Fibroblast of upper back skin (primary cell): ENCODE results near the gene CD83.

Experiments
- DNase-seq: peaks from one replicate; pipeline ENCODE4 v3.0.0-alpha.2; 2013

CD83 gene

DNA sequence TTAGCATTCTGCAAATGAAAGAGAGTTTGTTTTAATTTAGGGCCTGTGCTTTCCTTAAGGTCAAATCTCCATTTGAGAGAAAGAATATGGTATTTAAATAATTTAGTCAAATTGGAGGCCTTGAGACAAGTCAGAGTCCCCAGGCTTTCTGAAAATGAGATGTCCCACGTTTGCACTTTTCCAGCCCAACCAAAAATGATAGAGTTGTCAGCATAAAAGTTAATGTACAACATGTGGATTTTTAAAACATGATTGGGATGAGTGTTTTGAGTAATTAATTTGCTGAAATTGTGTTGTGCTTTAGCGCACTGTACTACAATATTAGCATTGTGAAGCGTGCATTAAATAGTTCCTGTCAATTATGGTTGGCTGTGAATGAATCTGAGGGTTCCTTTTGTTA, 10.0 kb downstream of the CD83 start:
- DNase-seq = no peak

DNA sequence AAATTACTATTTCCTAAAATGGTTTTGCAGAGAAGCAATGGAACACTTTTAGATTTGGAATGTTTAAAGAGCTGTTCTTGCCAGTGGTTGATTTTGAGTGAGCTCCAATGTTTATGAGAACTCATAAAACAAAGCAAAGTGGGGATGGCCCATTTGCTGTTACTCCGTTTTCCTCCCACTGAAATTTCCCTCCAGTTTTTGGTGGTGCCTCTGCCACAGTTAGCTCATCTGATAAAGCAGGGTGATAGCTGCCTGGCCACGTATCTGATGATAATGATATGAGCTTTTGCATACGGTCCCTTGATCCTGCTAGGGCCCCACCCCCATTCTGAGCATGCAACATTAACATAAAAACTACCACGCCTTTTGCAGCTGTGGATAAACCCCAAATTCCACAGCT, 10.4 kb downstream of the CD83 start:
- no peak for DNase-seq

DNA sequence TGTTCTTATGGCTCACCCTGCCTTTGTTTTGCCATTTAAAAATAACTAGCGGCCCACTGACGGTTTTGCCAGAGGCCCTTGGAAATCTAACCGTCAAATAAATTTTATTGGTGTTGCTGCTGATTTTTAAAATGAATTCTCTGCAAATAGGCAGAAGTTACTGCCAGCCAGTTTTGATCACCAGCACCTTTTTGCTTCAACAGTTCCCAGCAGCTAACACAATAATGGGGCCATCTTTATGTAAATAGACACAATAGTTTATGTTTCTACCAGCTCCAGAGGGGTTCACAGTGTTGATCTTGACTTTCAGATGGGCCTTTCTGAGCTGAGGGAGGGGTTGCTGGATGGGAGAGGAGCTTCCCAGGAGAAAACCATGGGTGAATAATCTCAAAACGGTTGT, 11.2 kb downstream of the CD83 start:
- DNase-seq = no peak

DNA sequence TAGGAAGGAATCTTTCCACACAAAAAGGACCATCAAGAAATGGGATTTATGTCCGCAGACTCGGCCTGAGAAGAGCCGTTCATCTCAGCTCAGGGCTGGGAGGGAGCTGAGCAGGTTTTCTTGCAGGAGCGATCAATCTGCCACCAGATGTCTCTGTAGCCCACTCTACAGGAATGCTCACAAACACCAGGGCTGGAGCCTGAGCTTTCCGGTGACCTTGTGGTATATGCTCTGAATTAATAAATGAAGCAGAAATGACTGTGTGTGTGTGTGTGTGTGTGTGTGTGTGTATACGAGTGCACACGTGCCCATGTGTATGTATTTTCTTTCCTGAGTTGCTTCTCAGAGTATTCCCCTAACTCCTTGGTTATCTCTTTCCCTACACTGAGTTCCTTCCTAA, 12.0 kb downstream of the CD83 start:
- peak; percentile 78 for DNase-seq

DNA sequence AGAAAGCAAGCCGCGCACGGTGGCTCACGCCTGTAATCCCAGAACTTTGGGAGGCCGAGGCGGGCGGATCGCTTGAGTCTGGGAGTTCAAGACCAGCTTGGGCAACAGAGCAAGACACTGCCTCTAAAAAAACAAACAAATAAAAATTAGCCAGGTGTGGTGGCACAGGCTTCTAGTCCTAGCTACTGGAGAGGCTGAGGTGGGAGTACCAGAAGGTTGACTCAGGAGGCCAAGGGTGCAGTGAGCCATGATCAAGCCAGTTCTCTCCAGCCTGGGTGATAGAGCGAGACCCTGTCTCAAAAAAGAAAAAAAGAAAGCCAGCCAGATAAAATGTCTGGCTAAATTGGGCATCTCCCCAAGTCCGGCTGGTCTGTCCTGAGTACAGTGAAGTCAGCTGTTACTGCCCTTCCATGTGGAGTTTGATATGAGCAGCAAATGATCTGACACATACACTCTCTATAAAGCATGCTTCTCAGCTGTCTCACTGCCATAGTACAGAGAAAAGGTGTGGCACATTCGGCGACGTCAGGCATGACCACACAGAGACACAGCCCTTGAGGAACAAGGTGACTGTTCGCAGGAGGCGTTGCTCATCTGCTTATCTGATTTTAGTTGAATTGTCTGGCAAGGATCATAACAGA, 13.0 kb downstream of the CD83 start:
- DNase-seq = no peak

DNA sequence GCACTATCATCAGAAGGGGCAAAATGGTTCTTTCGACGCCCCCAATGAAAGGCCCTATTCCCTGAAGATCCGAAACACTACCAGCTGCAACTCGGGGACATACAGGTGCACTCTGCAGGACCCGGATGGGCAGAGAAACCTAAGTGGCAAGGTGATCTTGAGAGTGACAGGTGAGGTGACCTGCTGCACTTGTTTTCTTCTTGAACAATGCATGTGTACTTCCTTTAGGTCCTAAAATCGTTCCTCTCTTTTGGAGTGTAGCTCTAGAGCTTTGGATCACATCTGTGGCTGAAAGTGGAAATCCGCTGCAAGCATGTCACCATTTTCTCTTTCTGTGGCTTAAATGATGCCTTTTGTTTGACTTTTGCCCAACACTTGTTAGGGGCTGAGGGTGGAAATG, 14.0 kb downstream of the CD83 start:
- DNase-seq = no peak

- no peak for DNase-seq
Measured at GRCh38 chr6:14132244-14132920, 14.8 kb downstream of the CD83 start.

DNA sequence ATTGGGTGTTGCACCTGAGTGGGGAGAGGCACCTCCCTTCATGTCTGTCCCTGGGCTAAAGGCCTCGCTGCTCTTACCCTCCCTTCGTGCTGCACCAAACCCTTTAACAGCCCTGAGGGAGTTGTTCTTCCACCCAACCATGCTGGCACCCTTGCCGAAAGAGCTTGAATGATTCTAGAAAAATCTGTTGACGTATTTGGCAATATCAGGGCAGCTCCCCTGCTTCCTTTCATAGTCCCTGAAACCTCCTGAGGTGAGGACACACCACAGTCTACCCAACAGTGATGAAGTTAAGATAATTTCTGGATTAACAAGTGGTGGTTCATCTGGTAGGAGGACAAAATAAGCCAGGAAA, 15.3 kb downstream of the CD83 start:
- no peak for DNase-seq

DNA sequence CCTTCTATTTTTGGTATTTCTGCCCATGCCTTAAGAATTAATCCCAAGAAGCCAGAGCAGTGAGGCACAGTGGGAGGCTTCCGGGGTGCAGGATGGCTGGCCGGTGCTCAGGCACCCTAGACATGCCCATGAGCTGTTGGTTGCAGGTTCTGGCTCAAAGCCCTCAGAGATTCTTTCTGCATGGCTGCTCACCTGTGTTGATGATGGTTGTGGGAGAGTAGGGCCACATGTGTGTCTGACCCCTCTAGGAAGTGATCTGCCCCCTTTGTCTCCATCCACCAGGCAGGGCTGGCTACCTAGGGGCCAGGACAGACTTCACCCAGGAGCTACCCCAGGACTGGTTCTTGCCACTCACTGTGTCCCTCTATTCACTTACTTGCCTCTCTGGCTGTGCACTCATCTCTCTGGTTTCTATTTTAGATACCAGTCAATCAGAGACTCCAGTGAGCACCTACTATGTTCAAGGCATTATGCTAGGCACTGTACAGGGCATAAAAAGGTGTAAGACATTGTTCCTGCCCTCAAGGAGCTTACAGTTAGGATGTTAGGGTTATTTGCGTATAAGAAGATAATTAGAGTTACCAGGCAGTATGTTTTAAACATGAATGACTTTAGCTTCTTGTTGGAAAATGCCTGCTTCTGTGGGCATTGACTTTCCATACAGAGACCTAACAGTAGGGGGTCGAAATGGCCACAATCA, 16.8 kb downstream of the CD83 start:
- DNase-seq = no peak

DNA sequence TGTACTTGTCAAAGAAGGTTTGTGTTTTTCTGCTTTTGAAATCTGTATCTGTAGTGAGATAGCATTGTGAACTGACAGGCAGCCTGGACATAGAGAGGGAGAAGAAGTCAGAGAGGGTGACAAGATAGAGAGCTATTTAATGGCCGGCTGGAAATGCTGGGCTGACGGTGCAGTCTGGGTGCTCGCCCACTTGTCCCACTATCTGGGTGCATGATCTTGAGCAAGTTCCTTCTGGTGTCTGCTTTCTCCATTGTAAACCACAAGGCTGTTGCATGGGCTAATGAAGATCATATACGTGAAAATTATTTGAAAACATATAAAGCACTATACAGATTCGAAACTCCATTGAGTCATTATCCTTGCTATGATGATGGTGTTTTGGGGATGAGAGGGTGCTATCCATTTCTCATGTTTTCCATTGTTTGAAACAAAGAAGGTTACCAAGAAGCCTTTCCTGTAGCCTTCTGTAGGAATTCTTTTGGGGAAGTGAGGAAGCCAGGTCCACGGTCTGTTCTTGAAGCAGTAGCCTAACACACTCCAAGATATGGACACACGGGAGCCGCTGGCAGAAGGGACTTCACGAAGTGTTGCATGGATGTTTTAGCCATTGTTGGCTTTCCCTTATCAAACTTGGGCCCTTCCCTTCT, 18.4 kb downstream of the CD83 start:
- DNase-seq = no peak

- no peak for DNase-seq
Measured at GRCh38 chr6:14138701-14139215, 21.2 kb downstream of the CD83 start.

DNA sequence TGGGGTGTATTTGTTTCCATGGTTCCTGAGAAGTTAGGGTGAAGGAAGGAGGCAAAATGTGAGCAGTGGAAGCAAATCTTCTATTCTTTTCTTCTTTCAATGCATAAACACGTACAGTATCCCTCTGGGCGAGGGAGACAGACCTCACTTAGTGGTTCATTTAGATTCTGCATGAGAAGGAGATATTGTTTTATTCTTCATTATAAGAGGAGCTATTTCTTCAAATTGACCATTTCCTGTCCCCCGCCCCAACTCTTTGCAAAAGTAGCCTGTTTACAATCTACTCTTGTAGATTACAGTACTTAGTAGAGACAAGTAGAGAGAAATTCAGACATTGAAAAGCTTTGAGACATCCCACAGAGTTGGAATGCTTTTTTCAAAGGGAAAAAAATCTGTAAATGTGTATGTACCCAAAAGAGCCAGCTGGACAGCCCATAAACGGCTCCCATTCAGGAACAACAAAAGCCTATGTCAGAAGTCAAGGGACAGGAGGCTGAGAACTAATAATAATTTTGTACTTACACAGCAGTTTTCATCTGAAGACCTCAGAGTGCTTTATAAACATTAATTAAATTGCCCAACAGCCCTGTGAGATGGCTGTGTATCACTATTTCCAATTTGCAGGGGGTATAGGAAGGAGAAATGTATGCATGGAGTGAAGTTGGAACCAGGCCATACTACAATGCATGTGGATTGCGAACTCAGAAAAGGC, 23.9 kb downstream of the CD83 start:
- no peak for DNase-seq

GRCh38 chr6:14142063-14142450, 24.5 kb downstream of the CD83 start:
- no peak for DNase-seq

DNA sequence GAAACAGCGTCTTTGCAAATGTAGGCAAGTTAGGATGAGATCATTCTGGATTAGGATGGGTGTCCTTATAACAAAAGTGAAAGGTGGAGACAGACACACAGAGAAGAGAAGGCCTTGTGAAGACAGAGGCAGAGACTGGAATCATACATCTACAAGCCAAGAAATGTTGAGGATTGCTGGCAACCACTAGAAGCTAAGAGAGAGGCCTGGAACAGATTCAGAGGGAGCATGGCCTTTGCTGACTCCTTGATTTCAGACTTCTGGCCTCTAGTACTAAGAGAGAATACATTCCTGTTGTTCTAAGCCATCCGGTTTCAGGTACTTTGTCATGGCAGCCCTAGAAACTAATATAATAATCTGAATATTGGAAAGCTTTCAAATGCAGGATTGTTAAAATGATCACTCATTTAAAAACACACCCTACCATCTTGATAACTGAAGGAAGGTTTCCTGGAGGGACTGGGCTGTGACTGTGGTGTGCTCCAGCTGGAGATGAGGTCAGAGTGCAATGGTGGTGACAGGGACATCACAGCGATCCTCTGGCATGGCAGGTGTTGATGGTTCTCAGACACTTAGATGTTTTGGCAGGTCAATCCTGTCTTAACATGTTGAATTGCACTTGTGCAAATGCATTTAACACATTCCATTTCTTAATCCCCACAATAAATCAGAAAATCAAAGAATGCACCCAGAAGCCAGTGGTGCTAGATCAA, 25.1 kb downstream of the CD83 start:
- DNase-seq = no peak

DNA sequence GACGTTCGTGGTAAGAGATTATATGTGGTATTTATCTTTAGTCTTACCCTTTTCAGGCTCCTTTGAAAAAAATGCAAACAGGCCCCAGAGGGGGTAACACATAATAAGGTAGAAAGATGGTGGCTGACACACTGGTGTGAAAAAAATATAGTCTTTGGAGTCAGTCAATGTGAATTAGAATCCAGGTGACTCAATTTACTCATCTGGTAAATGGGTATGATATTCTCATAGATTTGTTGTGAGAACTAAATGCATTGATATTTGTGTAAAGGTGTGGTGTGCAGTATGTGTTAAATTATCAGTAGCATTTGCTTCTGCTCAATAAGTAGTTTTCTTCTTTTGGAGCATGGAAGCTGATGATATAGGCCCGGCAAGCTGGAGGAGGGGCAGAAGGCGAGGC, 25.7 kb downstream of the CD83 start:
- no peak for DNase-seq

DNA sequence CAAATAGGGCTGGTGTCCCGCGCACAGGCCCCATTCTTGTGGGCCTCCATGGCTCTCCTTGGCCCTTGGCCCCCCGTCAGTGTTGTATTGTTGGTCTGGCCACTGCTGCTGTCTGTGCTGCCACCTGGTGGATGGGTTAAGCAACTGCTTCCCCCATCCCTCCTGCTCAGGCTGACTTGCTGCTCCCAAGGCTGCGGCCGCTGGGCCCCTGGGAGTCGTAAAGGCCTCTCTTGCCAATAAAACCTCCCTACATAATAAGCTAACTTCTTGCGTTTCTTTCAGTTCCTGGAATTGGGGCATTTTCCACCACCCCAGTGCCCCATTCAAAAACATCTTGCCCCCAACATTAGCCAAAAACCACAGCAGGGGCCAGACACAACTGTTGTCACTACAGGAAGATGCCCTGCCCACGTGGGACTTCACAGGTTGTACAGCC, 27.1 kb downstream of the CD83 start:
- DNase-seq = peak; percentile 65

- no peak for DNase-seq
Measured at GRCh38 chr6:14146506-14147096, 29.0 kb downstream of the CD83 start.

- DNase-seq = no peak
Measured at GRCh38 chr6:14147891-14148290, 30.3 kb downstream of the CD83 start.

DNA sequence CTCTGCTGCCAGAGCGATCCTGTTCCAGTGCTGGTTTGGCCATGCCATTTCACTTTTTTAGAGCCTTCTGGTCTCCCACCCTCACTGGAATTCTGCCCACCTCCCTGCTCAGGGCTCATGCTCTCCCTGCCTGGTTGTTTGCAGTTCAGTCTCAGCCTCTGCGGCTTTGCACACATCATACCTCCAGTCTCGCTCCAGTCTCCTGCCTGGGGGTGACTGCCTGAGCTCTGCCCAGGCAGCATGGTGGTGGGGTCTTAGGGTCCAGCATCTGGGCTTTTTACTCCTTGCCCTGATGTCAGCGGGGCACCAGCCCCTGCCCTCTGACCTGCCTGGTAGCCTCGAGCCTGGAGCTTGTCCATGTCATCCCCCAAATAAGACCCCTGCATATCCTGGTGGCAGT, 30.9 kb downstream of the CD83 start:
- DNase-seq = no peak

GRCh38 chr6:14149053-14149738, 31.6 kb downstream of the CD83 start:
- no peak for DNase-seq

GRCh38 chr6:14149739-14150130, 32.2 kb downstream of the CD83 start:
- no peak for DNase-seq
